H1 (cell line): ENCODE data around the gene TRIM32. TPM values are rescaled to one million over a fixed set of nuclear protein-coding genes. Genes with fewer than 3 reads are reported as not detected.

Source experiments
- CTCF ChIA-PET: fragments of 300-600 bp; sonication (Branson Sonifier 250); formaldehyde crosslinking; loops from one replicate; lab custom pipeline; 2021; ENCODE audit not compliant: partially characterized antibody; lab: Charles Lee
- POLR2A ChIA-PET: fragments of 300-600 bp; sonication (Branson Sonifier 250); formaldehyde crosslinking; loops from one replicate; lab custom pipeline; 2021; ENCODE audit warnings: inconsistent platforms; ENCODE audit not compliant: partially characterized antibody; lab: Charles Lee
- DNase-seq, 2 experiments: peaks; one replicate each; pipeline versions ENCODE4 v3.0.0 to v3.0.0-alpha.2; 2010 to 2022; ENCODE audit warnings: low spot score in 2 of 2, low read depth in 1 of 2, mixed read lengths in 1 of 2
- FAIRE-seq: peaks from 2 replicates; lab custom pipeline; 2011; peaks lifted over from hg19 to GRCh38; lab: Jason Lieb, UNC
- H2AFZ ChIP-seq: 2 replicates; pipeline ENCODE4 v1.8.1; 2012; ENCODE audit warnings: low read length, inconsistent platforms
- H2AK5ac ChIP-seq: 2 replicates; pipeline ENCODE4 v1.6.1; 2013; ENCODE audit warnings: low read depth, low read length
- H2BK120ac ChIP-seq: replicated peaks from 2 replicates; pipeline ENCODE3; 2013; ENCODE audit warnings: low read depth, low read length, inconsistent platforms
- H2BK12ac ChIP-seq: 2 replicates; pipeline ENCODE4 v1.6.1; 2013; ENCODE audit warnings: low read depth, low read length
- H2BK15ac ChIP-seq: 2 replicates; pipeline ENCODE4 v1.6.1; 2013; ENCODE audit warnings: low read length
- H2BK20ac ChIP-seq: 2 replicates; pipeline ENCODE4 v1.6.1; 2013; ENCODE audit warnings: low read length
- H2BK5ac ChIP-seq: 2 replicates; pipeline ENCODE4 v1.6.1; 2013; ENCODE audit warnings: low read depth, low read length
- H3K14ac ChIP-seq: 2 replicates; pipeline ENCODE4 v1.6.1; 2013; ENCODE audit warnings: inconsistent platforms; ENCODE audit not compliant: insufficient read length
- H3K18ac ChIP-seq: 2 replicates; pipeline ENCODE4 v1.6.1; 2013; ENCODE audit warnings: low read length; ENCODE audit errors: extremely low read depth
- H3K23ac ChIP-seq: 2 replicates; pipeline ENCODE4 v1.6.1; 2013; ENCODE audit warnings: inconsistent platforms; ENCODE audit not compliant: insufficient read length
- H3K23me2 ChIP-seq: 2 replicates; pipeline ENCODE4 v1.6.1; 2013; ENCODE audit warnings: low read depth, low read length
- H3K27ac ChIP-seq: 2 replicates; pipeline ENCODE4 v1.6.1; 2011; ENCODE audit warnings: low read depth, low read length, inconsistent platforms
- H3K27me3 ChIP-seq, 4 experiments: replicated peaks in 1 of 4; 1 replicate in 1 of 4; 2 replicates in 3 of 4; pipeline versions ENCODE4 v1.6.1 to v1.8.1; 2011 to 2013; ENCODE audit warnings: low read length in 3 of 4, mild to moderate bottlenecking in 3 of 4, inconsistent platforms in 2 of 4, mixed read lengths in 2 of 4, moderate library complexity in 1 of 4; ENCODE audit not compliant: control insufficient read depth in 3 of 4, insufficient read depth in 3 of 4; ENCODE audit errors: extremely low read depth in 1 of 4
- H3K36me3 ChIP-seq, 4 experiments: 2 replicates each; pipeline versions ENCODE4 v1.6.1 to v1.8.1; 2011 to 2013; ENCODE audit warnings: mild to moderate bottlenecking in 4 of 4, low read length in 3 of 4, moderate library complexity in 2 of 4, control low read depth in 1 of 4, inconsistent platforms in 1 of 4; ENCODE audit not compliant: insufficient read depth in 4 of 4, control insufficient read depth in 2 of 4
- H3K4ac ChIP-seq: replicated peaks from 2 replicates; pipeline ENCODE3; 2013; ENCODE audit warnings: low read length, low read depth, mixed read lengths, inconsistent platforms; ENCODE audit not compliant: insufficient read length
- H3K4me1 ChIP-seq, 4 experiments: replicated peaks in 1 of 4; 1 replicate in 1 of 4; 2 replicates in 3 of 4; pipeline versions ENCODE4 v1.6.1 to v1.8.1; 2011 to 2013; ENCODE audit warnings: low read length in 3 of 4, inconsistent platforms in 2 of 4, mixed read lengths in 1 of 4; ENCODE audit not compliant: insufficient read depth in 4 of 4, control insufficient read depth in 3 of 4
- H3K4me2 ChIP-seq, 2 experiments: 2 replicates each; pipeline versions ENCODE4 v1.6.1 to v1.8.1; 2011 to 2013; ENCODE audit warnings: low read depth in 2 of 2, low read length in 2 of 2, control low read depth in 1 of 2, inconsistent platforms in 1 of 2, mild to moderate bottlenecking in 1 of 2; ENCODE audit not compliant: insufficient read depth in 1 of 2
- H3K4me3 ChIP-seq, 4 experiments: fragments of 200-600, 300-600 bp in 1 of 4; sonication (generic), shearing (Covaris generic), sonication (Bioruptor Twin) in 1 of 4; 2 replicates each; pipeline versions ENCODE4 v1.5.1 to v1.8.1; 2011 to 2016; ENCODE audit warnings: low read length in 4 of 4, low read depth in 3 of 4, control low read depth in 2 of 4, inconsistent platforms in 2 of 4, mild to moderate bottlenecking in 2 of 4, mixed read lengths in 1 of 4, moderate library complexity in 1 of 4; ENCODE audit not compliant: insufficient read depth in 2 of 4; ENCODE audit errors: extremely low read depth in 1 of 4
- H3K56ac ChIP-seq: replicated peaks from 2 replicates; pipeline ENCODE3; 2013; ENCODE audit warnings: low read depth, mild to moderate bottlenecking, mixed read lengths, low read length, inconsistent platforms; ENCODE audit not compliant: insufficient read length
- H3K79me1 ChIP-seq: 2 replicates; pipeline ENCODE4 v1.6.1; 2013; ENCODE audit warnings: low read depth, low read length, control low read depth
- H3K79me2 ChIP-seq, 2 experiments: 2 replicates each; pipeline versions ENCODE4 v1.6.1 to v1.8.1; 2012 to 2013; ENCODE audit warnings: low read length in 2 of 2, mild to moderate bottlenecking in 2 of 2, inconsistent platforms in 1 of 2; ENCODE audit not compliant: insufficient read depth in 2 of 2, control insufficient read depth in 1 of 2
- H3K9ac ChIP-seq, 4 experiments: replicated peaks in 1 of 4; 1 replicate in 1 of 4; 2 replicates in 3 of 4; pipeline versions ENCODE4 v1.6.1 to v1.8.1; 2011 to 2013; ENCODE audit warnings: low read depth in 3 of 4, low read length in 3 of 4, control low read depth in 2 of 4, mild to moderate bottlenecking in 2 of 4, moderate library complexity in 2 of 4, inconsistent platforms in 1 of 4; ENCODE audit errors: extremely low read depth in 1 of 4
- H3K9me3 ChIP-seq, 2 experiments: 2 replicates each; pipeline versions ENCODE4 v1.6.1 to v1.8.1; 2012 to 2013; ENCODE audit warnings: mild to moderate bottlenecking in 2 of 2, moderate library complexity in 2 of 2, control low read depth in 1 of 2, inconsistent platforms in 1 of 2, low read depth in 1 of 2, low read length in 1 of 2, mixed read lengths in 1 of 2; ENCODE audit not compliant: insufficient read depth in 2 of 2
- H4K20me1 ChIP-seq, 2 experiments: replicated peaks in 1 of 2; 2 replicates each; pipeline versions ENCODE3 to v1.8.1; 2011 to 2013; ENCODE audit warnings: inconsistent platforms in 2 of 2, low read length in 2 of 2, mild to moderate bottlenecking in 1 of 2; ENCODE audit not compliant: insufficient read depth in 2 of 2, control insufficient read depth in 1 of 2
- H4K5ac ChIP-seq: 2 replicates; pipeline ENCODE4 v1.6.1; 2013; ENCODE audit warnings: low read length, low read depth, mixed read lengths, inconsistent platforms; ENCODE audit not compliant: insufficient read length
- H4K8ac ChIP-seq: 2 replicates; pipeline ENCODE4 v1.8.0; 2013; ENCODE audit warnings: mild to moderate bottlenecking, moderate library complexity, low read length, inconsistent platforms; ENCODE audit not compliant: insufficient read depth; ENCODE audit errors: extremely low read depth
- H4K91ac ChIP-seq: replicated peaks from 2 replicates; pipeline ENCODE3; 2013; ENCODE audit warnings: low read length, mixed read lengths, inconsistent platforms; ENCODE audit not compliant: insufficient read length
- ASH2L ChIP-seq: fragments of 200-600, 300-600 bp; sonication (generic); IDR thresholded peaks from one replicate; pipeline ENCODE4 v1.7.1; 2017; ENCODE audit warnings: low read length
- BCL11A ChIP-seq, 2 experiments: IDR thresholded peaks; one replicate each; pipeline ENCODE4 v1.6.1; 2011; ENCODE audit warnings: low read depth in 2 of 2, low read length in 2 of 2, mild to moderate bottlenecking in 2 of 2
- CBX8 ChIP-seq: fragments of 300-800, 300-1000 bp; sonication (generic); IDR thresholded peaks from 2 replicates; pipeline ENCODE4 v1.7.1; 2016; ENCODE audit warnings: low read depth, low read length, borderline replicate concordance
- CTBP2 ChIP-seq: IDR thresholded peaks from 2 replicates; pipeline ENCODE4 v1.7.0; 2011; ENCODE audit warnings: borderline replicate concordance, mild to moderate bottlenecking, moderate library complexity, mixed read lengths, low read length; ENCODE audit not compliant: insufficient read depth, insufficient read length
- POLR2A ChIP-seq, 2 experiments: IDR thresholded peaks; 1 replicate in 1 of 2; 2 replicates in 1 of 2; pipeline ENCODE4 v1.6.1; 2011; ENCODE audit warnings: low read depth in 2 of 2, low read length in 2 of 2, mild to moderate bottlenecking in 2 of 2; ENCODE audit errors: control extremely low read depth in 1 of 2
- SAP30 ChIP-seq: fragments of 300-600 bp; sonication (generic); IDR thresholded peaks from 2 replicates; pipeline ENCODE4 v1.7.1; 2012; ENCODE audit warnings: low read length, moderate library complexity, mild to moderate bottlenecking, inconsistent platforms; ENCODE audit not compliant: insufficient read depth, insufficient replicate concordance
- SIN3A ChIP-seq, 2 experiments: IDR thresholded peaks in 1 of 2; conservative IDR thresholded peaks in 1 of 2; 2 replicates each; pipeline ENCODE4 v1.6.1; 2011 to 2012; ENCODE audit warnings: low read length in 2 of 2, improper control_type of control experiment in 1 of 2, low read depth in 1 of 2, mild to moderate bottlenecking in 1 of 2
- SRF ChIP-seq: IDR thresholded peaks from 2 replicates; pipeline ENCODE4 v1.6.1; 2011; ENCODE audit warnings: mild to moderate bottlenecking, low read depth, low read length, moderate library complexity
- TCF12 ChIP-seq: IDR thresholded peaks from 2 replicates; pipeline ENCODE4 v1.6.1; 2011; ENCODE audit warnings: low read depth, mild to moderate bottlenecking, low read length
- TEAD4 ChIP-seq: IDR thresholded peaks from 2 replicates; pipeline ENCODE4 v1.6.1; 2012; ENCODE audit warnings: low read depth, low read length, inconsistent platforms, mixed read lengths
- WGBS, 2 experiments: shearing (Covaris generic) in 1 of 2; methylation state at CpG; one replicate each; pipeline versions ENCODE4 v1.1.6 to v1.1.7; 2013 to 2015; ENCODE audit warnings: low lambda C conversion rate in 2 of 2, mixed read lengths in 2 of 2, inconsistent platforms in 1 of 2, low coverage in 1 of 2, missing lambda C conversion rate in 1 of 2; ENCODE audit not compliant: insufficient replicate concordance in 2 of 2, insufficient coverage in 1 of 2, insufficient read length in 1 of 2; ENCODE audit errors: extremely low coverage in 1 of 2, missing lambda C conversion rate in 1 of 2; 5-methylcytosine and 5-hydroxymethylcytosine counted together
- polyA plus RNA-seq, 7 experiments: library from polyadenylated mRNA; depleted of rRNA in 3 of 7; stranded (reverse) in 5 of 7; unstranded in 2 of 7; fragments of >200 nt in 5 of 7; fragments of 200-250 nt in 2 of 7; gene quantifications; 1 replicate in 5 of 7; 2 replicates in 1 of 7; 4 replicates in 1 of 7; pipeline versions ENCODE4 v1.2.1 to v1.2.3, GENCODE V29; 2011 to 2013; ENCODE audit warnings: missing spikeins in 2 of 7, mixed read lengths in 2 of 7
- total RNA-seq: library from RNA; stranded (reverse); fragmentation: NEBNext Ultra II Directional; extraction: Animal tissue kit (Norgen Biotek cat#: 25700); gene quantifications from 2 replicates; pipeline ENCODE4 v1.2.1, GENCODE V29; 2021
- TF ChIP-seq, protein P1 (sequence below): IDR thresholded peaks from 2 replicates; pipeline ENCODE4 v1.6.1; 2011; ENCODE audit warnings: low read depth, mild to moderate bottlenecking, low read length; ENCODE audit not compliant: insufficient read depth
- TF ChIP-seq, protein P2 (sequence below): IDR thresholded peaks from 2 replicates; pipeline ENCODE4 v1.6.1; 2011; ENCODE audit warnings: low read length, improper control_type of control experiment

TRIM32 gene
- total and polyA plus RNA-seq, 2 of the 8 experiments (the other 6 are each of a cell fraction or from before 2014, with no cell fraction given) = 10.5 to 17.3 TPM

DNA sequence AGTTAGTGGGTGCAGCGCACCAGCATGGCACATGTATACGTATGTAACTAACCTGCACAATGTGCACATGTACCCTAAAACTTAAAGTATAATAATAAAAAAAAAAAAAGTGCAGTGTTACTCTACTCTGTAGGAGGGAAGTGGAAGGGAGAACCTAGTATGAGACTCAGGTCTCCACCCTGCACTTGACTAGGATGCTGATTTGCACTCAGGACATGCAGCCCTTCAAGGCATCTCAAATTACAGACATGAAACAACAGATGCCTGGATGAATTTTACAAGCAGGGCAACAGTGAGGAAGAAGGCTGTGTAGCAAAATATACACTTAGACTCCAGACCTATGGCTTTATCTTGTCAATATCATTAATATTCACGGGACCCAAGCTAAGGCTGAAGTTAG is 16.5 kb downstream of the TRIM32 start:
- Histone ChIP-seq H2BK15ac (no peak overlapping the region), H4K5ac (no peak overlapping the region), H3K18ac (no peak overlapping the region), H2AFZ (no peak overlapping the region), H3K27ac (no peak overlapping the region), H3K4ac (no peak overlapping the region), H3K36me3 (peaks cover 0 to 20% (median 8%) of the 10 kb centered on the region in 4 experiments; a peak in 6 of 8 replicates), H3K14ac (no peak overlapping the region), H4K8ac (no peak overlapping the region), H4K20me1 (peaks cover 0 to 2% of the 10 kb centered on the region in 2 experiments), H2AK5ac (no peak overlapping the region), H2BK120ac (no peak overlapping the region), H3K9me3 (no peaks in the 10 kb centered on the region), H3K4me1 (peaks cover 0 to 3% (median 0%) of the 10 kb centered on the region in 4 experiments; a peak in 1 of 7 replicates), H4K91ac (no peak overlapping the region), H3K23me2 (no peaks in the 10 kb centered on the region), H3K9ac (no peak overlapping the region), H3K4me2 (no peak overlapping the region), H3K56ac (no peak overlapping the region), H3K79me2 (no peaks in the 10 kb centered on the region), H3K4me3 (no peak overlapping the region), H2BK20ac (no peak overlapping the region), H3K23ac (no peak overlapping the region), H2BK5ac (no peak overlapping the region), H3K79me1 (no peaks in the 10 kb centered on the region; the same call in 1 of the 2 replicates), H2BK12ac (no peak overlapping the region), H3K27me3 (no peaks in the 10 kb centered on the region)
- FAIRE-seq = no peak
- 89% methylated on average over 1 of the region's 3 CpGs; no CpG with 5 or more reads in 1 of the 2 experiments for WGBS, 2 experiments
- DNase-seq = no peak
- ChIA-PET POLR2A (interaction anchor here (0.8 to 1.7 kb wide), 3 partner anchors 9 to 16 kb away, joined by 3 to 6 read pairs (median 4); partner anchors contain the start of gene TRIM32), CTCF (interaction anchor here (0.8 kb wide), 1 partner anchor 32 kb away, joined by 3 read pairs; no protein-coding TSS in a partner anchor)
- TF ChIP-seq, protein P1, sequence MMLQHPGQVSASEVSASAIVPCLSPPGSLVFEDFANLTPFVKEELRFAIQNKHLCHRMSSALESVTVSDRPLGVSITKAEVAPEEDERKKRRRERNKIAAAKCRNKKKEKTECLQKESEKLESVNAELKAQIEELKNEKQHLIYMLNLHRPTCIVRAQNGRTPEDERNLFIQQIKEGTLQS = no peak
- TF ChIP-seq POLR2A (IDR thresholded peaks at IDR 0.05; ENCODE audit: control extremely low read depth in 1 of 2, low read depth in 2 of 2, low read length in 2 of 2) = no peak
- TF ChIP-seq CBX8 = no peak
- no peak for TF ChIP-seq SIN3A (conservative IDR thresholded peaks at IDR 0.05 in 1 of 2, IDR thresholded peaks at IDR 0.05 in 1 of 2; ENCODE audit: low read depth in 1 of 2, low read length in 2 of 2)
- TF ChIP-seq TCF12 = no peak
- TF ChIP-seq SAP30 = no peak
- no peak for TF ChIP-seq SRF
- TF ChIP-seq BCL11A (IDR thresholded peaks at IDR 0.05; ENCODE audit: low read depth in 2 of 2, low read length in 2 of 2) = no peak
- TF ChIP-seq CTBP2 = no peak
- TF ChIP-seq, protein P2, sequence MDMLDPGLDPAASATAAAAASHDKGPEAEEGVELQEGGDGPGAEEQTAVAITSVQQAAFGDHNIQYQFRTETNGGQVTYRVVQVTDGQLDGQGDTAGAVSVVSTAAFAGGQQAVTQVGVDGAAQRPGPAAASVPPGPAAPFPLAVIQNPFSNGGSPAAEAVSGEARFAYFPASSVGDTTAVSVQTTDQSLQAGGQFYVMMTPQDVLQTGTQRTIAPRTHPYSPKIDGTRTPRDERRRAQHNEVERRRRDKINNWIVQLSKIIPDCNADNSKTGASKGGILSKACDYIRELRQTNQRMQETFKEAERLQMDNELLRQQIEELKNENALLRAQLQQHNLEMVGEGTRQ = no peak
- TF ChIP-seq ASH2L = no peak
- no peak for TF ChIP-seq TEAD4
